Fibroblast of lung (primary cell): ENCODE data around the gene PSKH1. TPM values are rescaled to one million over a fixed set of nuclear protein-coding genes. Genes with fewer than 3 reads are reported as not detected.

Experiments
- DNase-seq, 2 donors: peaks; one replicate each; pipeline versions ENCODE4 v3.0.0 to v3.0.0-alpha.2; 2010; ENCODE audit warnings: low read depth in 2 of 2
- H2AFZ ChIP-seq: 2 replicates; pipeline ENCODE4 v1.5.1; 2012; ENCODE audit warnings: low read length, control low read depth, inconsistent platforms
- H3K27ac ChIP-seq: 2 replicates; pipeline ENCODE4 v1.5.1; 2011; ENCODE audit warnings: low read length, control low read depth; ENCODE audit not compliant: insufficient read depth
- H3K27me3 ChIP-seq: 2 replicates; pipeline ENCODE4 v1.5.1; 2011; ENCODE audit warnings: mild to moderate bottlenecking, low read length; ENCODE audit not compliant: control insufficient read depth, insufficient read depth
- H3K36me3 ChIP-seq: 2 replicates; pipeline ENCODE4 v1.5.1; 2011; ENCODE audit warnings: low read length; ENCODE audit not compliant: control insufficient read depth, insufficient read depth
- H3K4me1 ChIP-seq: 2 replicates; pipeline ENCODE4 v1.5.1; 2011; ENCODE audit warnings: low read length; ENCODE audit not compliant: control insufficient read depth, insufficient read depth; ENCODE audit errors: extremely low read depth
- H3K4me2 ChIP-seq: 2 replicates; pipeline ENCODE4 v1.5.1; 2011; ENCODE audit warnings: low read length, control low read depth; ENCODE audit not compliant: insufficient read depth; ENCODE audit errors: extremely low read depth
- H3K4me3 ChIP-seq, 4 experiments: fragments of 200-600 bp in 1 of 4; sonication (generic) in 1 of 4; replicated peaks in 1 of 4; 2 replicates each; pipeline ENCODE4 v1.5.1; 2011 to 2016; ENCODE audit warnings: low read length in 4 of 4, low read depth in 3 of 4, mild to moderate bottlenecking in 3 of 4, control low read depth in 2 of 4, inconsistent platforms in 1 of 4, mixed read lengths in 1 of 4; ENCODE audit not compliant: insufficient read depth in 1 of 4; ENCODE audit errors: control extremely low read depth in 1 of 4
- H3K79me2 ChIP-seq: 2 replicates; pipeline ENCODE4 v1.5.1; 2012; ENCODE audit warnings: mild to moderate bottlenecking, low read length, inconsistent platforms; ENCODE audit not compliant: control insufficient read depth, insufficient read depth
- H3K9ac ChIP-seq: 2 replicates; pipeline ENCODE4 v1.5.1; 2011; ENCODE audit warnings: mild to moderate bottlenecking, low read length, control low read depth; ENCODE audit not compliant: insufficient read depth
- H3K9me3 ChIP-seq: 2 replicates; pipeline ENCODE4 v1.5.1; 2012; ENCODE audit warnings: low read depth, low read length; ENCODE audit not compliant: control insufficient read depth, insufficient read depth
- H4K20me1 ChIP-seq: 2 replicates; pipeline ENCODE4 v1.5.1; 2011; ENCODE audit warnings: low read length; ENCODE audit not compliant: control insufficient read depth, insufficient read depth; ENCODE audit errors: extremely low read depth
- CTCF ChIP-seq, 2 donors: IDR thresholded peaks in 1 of 2; conservative IDR thresholded peaks in 1 of 2; 1 replicate in 1 of 2; 2 replicates in 1 of 2; pipeline ENCODE4 v1.5.1; 2011 to 2012; ENCODE audit warnings: low read length in 2 of 2, control low read depth in 1 of 2, inconsistent platforms in 1 of 2, low read depth in 1 of 2, mild to moderate bottlenecking in 1 of 2
- EZH2 ChIP-seq: IDR thresholded peaks from 2 replicates; pipeline ENCODE4 v1.5.1; 2012; ENCODE audit warnings: low read length, control low read depth, mild to moderate bottlenecking; ENCODE audit errors: missing control alignments
- polyA plus RNA-seq, 2 donors: library from polyadenylated mRNA; depleted of rRNA in 1 of 2; stranded (reverse) in 1 of 2; unstranded in 1 of 2; fragments of >200 nt; gene quantifications; 2 replicates each; pipeline ENCODE4 v1.2.1, GENCODE V29; 2011 to 2012; ENCODE audit warnings: missing spikeins in 1 of 2
- total RNA-seq: library from RNA; depleted of rRNA; stranded (reverse); fragments of >200 nt; gene quantifications from 2 replicates; pipeline ENCODE4 v1.2.1, GENCODE V29; 2014

The PSKH1 gene
- total and polyA plus RNA-seq, 2 donors (not counting 1 experiment from before 2014, with no cell fraction given), result 13.4 to 15.4 TPM

GRCh38 chr16:67961551-67961957 lies 68.5 kb downstream of the PSKH1 start:
- Histone ChIP-seq H3K27me3 (no peaks in the 10 kb centered on the region), H3K36me3 (peaks cover 38% of the 10 kb centered on the region), H3K9me3 (no peaks in the 10 kb centered on the region), H3K27ac (no peak overlapping the region), H3K9ac (no peak overlapping the region), H4K20me1 (no peaks in the 10 kb centered on the region), H3K4me2 (no peak overlapping the region), H3K79me2 (peaks cover 73% of the 10 kb centered on the region), H2AFZ (no peak overlapping the region), H3K4me3 (no peak overlapping the region), H3K4me1 (peaks cover 33% of the 10 kb centered on the region)
- no peak for DNase-seq
- TF ChIP-seq CTCF (conservative IDR thresholded peaks at IDR 0.05 in 1 of 2, IDR thresholded peaks at IDR 0.05 in 1 of 2; ENCODE audit: low read depth in 1 of 2, low read length in 2 of 2) (no peak), EZH2 (no peak)

- TF ChIP-seq CTCF (conservative IDR thresholded peaks at IDR 0.05 in 1 of 2, IDR thresholded peaks at IDR 0.05 in 1 of 2; ENCODE audit: low read depth in 1 of 2, low read length in 2 of 2), result no peak
- no peak for TF ChIP-seq EZH2
- Histone ChIP-seq H3K4me2 (no peak overlapping the region), H4K20me1 (no peaks in the 10 kb centered on the region), H3K27ac (no peak overlapping the region), H3K4me3 (no peak overlapping the region), H3K4me1 (peaks cover 39% of the 10 kb centered on the region), H3K36me3 (peaks cover 38% of the 10 kb centered on the region), H3K27me3 (no peaks in the 10 kb centered on the region), H3K9me3 (no peaks in the 10 kb centered on the region), H3K79me2 (peaks cover 79% of the 10 kb centered on the region), H3K9ac (no peak overlapping the region), H2AFZ (no peak overlapping the region)
- no peak for DNase-seq
These were observed 69.1 kb downstream of the PSKH1 start for GRCh38 chr16:67962135-67962534.

GRCh38 chr16:67963292-67963661 lies 70.2 kb downstream of the PSKH1 start:
- H3K9ac ChIP-seq, result no peak overlapping the region
- H2AFZ ChIP-seq, result no peak overlapping the region
- H3K9me3 ChIP-seq, result no peaks in the 10 kb centered on the region
- H4K20me1 ChIP-seq, result no peaks in the 10 kb centered on the region
- no peak overlapping the region for H3K4me3 ChIP-seq
- no peaks in the 10 kb centered on the region for H3K27me3 ChIP-seq
- no peak overlapping the region for H3K4me2 ChIP-seq
- no peak for DNase-seq
- H3K36me3 ChIP-seq, result peaks cover 32% of the 10 kb centered on the region
- TF ChIP-seq EZH2 (no peak), CTCF (conservative IDR thresholded peaks at IDR 0.05 in 1 of 2, IDR thresholded peaks at IDR 0.05 in 1 of 2; ENCODE audit: low read depth in 1 of 2, low read length in 2 of 2) (no peak)
- H3K79me2 ChIP-seq, result peaks cover 89% of the 10 kb centered on the region
- no peak overlapping the region for H3K27ac ChIP-seq
- H3K4me1 ChIP-seq, result peaks cover 40% of the 10 kb centered on the region
